Ramos (cell line): ENCODE data around the gene FGF12.

Source experiments
- in situ Hi-C: fragments of 300-500 bp; cut with MboI; formaldehyde crosslinking; loops from one replicate; pipeline ENCODE4 v1.14.3; 2022; ENCODE audit warnings: low sequenced_read_pairs; ENCODE audit not compliant: unreplicated experiment

Gene FGF12

GRCh38 chr3:192433704-192434103, 293.6 kb downstream of the FGF12 start:
- in situ Hi-C loops: no loop called here

GRCh38 chr3:192422997-192423342, 304.4 kb downstream of the FGF12 start:
- in situ Hi-C loops: no loop called here

- in situ Hi-C loops: no loop called here
Observed at GRCh38 chr3:192422321-192422996, 304.9 kb downstream of the FGF12 start.

GRCh38 chr3:192419312-192419711, 308.0 kb downstream of the FGF12 start:
- in situ Hi-C loops: no loop called here

GRCh38 chr3:192417559-192418055, 309.7 kb downstream of the FGF12 start:
- in situ Hi-C loops: no loop called here

- in situ Hi-C loops: no loop called here
Observed at GRCh38 chr3:192417017-192417416, 310.3 kb downstream of the FGF12 start.

GRCh38 chr3:192413461-192413860, 313.9 kb downstream of the FGF12 start:
- in situ Hi-C loops: no loop called here

GRCh38 chr3:192410684-192410960, 316.7 kb downstream of the FGF12 start:
- in situ Hi-C loops: no loop called here

- in situ Hi-C loops: no loop called here
Observed at GRCh38 chr3:192409838-192410683, 317.3 kb downstream of the FGF12 start.

- in situ Hi-C loops: no loop called here
Observed at GRCh38 chr3:192409201-192409837, 318.0 kb downstream of the FGF12 start.

GRCh38 chr3:192408647-192409200, 318.6 kb downstream of the FGF12 start:
- in situ Hi-C loops: no loop called here

GRCh38 chr3:192408007-192408646, 319.2 kb downstream of the FGF12 start:
- in situ Hi-C loops: no loop called here

- in situ Hi-C loops: no loop called here
Observed at GRCh38 chr3:192399767-192400166, 327.6 kb downstream of the FGF12 start.

GRCh38 chr3:192397012-192397411, 330.3 kb downstream of the FGF12 start:
- in situ Hi-C loops: no loop called here

GRCh38 chr3:192395506-192395905, 331.8 kb downstream of the FGF12 start:
- in situ Hi-C loops: no loop called here

GRCh38 chr3:192392986-192393385, 334.4 kb downstream of the FGF12 start:
- in situ Hi-C loops: no loop called here

- in situ Hi-C loops: no loop called here
Observed at GRCh38 chr3:192382861-192383260, 344.5 kb downstream of the FGF12 start.

- in situ Hi-C loops: no loop called here
Observed at GRCh38 chr3:192373586-192373985, 353.8 kb downstream of the FGF12 start.

- in situ Hi-C loops: no loop called here
Observed at GRCh38 chr3:192373032-192373431, 354.3 kb downstream of the FGF12 start.

GRCh38 chr3:192372616-192373015, 354.7 kb downstream of the FGF12 start:
- in situ Hi-C loops: no loop called here
